PC-3 (cell line): ENCODE results near the gene ABCG8. TPM values are rescaled to one million over a fixed set of nuclear protein-coding genes. Genes with fewer than 3 reads are reported as not detected.

ENCODE experiments used
- ATAC-seq: fragments of 200-7000 bp; cut with Tn5 transposase; 2 replicates; pipeline ENCODE4 v1.9.1; 2020; ENCODE audit warnings: mild to moderate bottlenecking, moderate library complexity
- BruUV-seq: library from RNA; stranded (reverse); fragments of 400-500 nt; replicated peaks from 2 replicates; lab custom pipeline; 2021; lab: Mats Ljungman, UMichigan
- CTCF ChIA-PET: fragments of 300-600 bp; sonication (Branson Sonifier 250); formaldehyde crosslinking; loops from one replicate; lab custom pipeline; 2022; ENCODE audit warnings: antibody characterized with exemption; lab: Charles Lee
- POLR2A ChIA-PET: fragments of 300-600 bp; sonication (Branson Sonifier 250); formaldehyde crosslinking; loops from one replicate; lab custom pipeline; 2022; ENCODE audit warnings: antibody characterized with exemption; ENCODE audit not compliant: unreplicated experiment; lab: Charles Lee
- DNase-seq: peaks from one replicate; pipeline ENCODE4 v3.0.0-alpha.2; 2015
- H2AFZ ChIP-seq: fragments of 300-600 bp; sonication (generic); 2 replicates; pipeline ENCODE4 v1.6.0; 2016; ENCODE audit warnings: antibody characterized with exemption, low read length
- H3F3A ChIP-seq: fragments of 300-600 bp; sonication (generic); one replicate; pipeline ENCODE4 v1.6.0; 2017; ENCODE audit warnings: antibody characterized with exemption, low read length, control low read depth, mild to moderate bottlenecking; ENCODE audit not compliant: unreplicated experiment
- H3K27ac ChIP-seq: fragments of 300-600 bp; sonication (generic); 2 replicates; pipeline ENCODE4 v1.5.1; 2016; ENCODE audit warnings: mild to moderate bottlenecking, low read length
- H3K27me3 ChIP-seq: fragments of 300-600 bp; sonication (generic); 2 replicates; pipeline ENCODE4 v1.6.1; 2016; ENCODE audit warnings: low read length, mixed read lengths
- H3K36me3 ChIP-seq: fragments of 300-600 bp; sonication (generic); 2 replicates; pipeline ENCODE4 v1.6.1; 2016; ENCODE audit warnings: low read depth, mixed run types, low read length, mixed read lengths
- H3K4me1 ChIP-seq: fragments of 300-600 bp; sonication (generic); 2 replicates; pipeline ENCODE4 v1.5.1; 2016; ENCODE audit warnings: low read length; ENCODE audit not compliant: insufficient read depth
- H3K4me2 ChIP-seq: fragments of 300-600 bp; sonication (generic); 2 replicates; pipeline ENCODE4 v1.6.0; 2016; ENCODE audit warnings: low read length
- H3K4me3 ChIP-seq: fragments of 300-600 bp; sonication (generic); 2 replicates; pipeline ENCODE4 v1.5.1; 2016; ENCODE audit warnings: mild to moderate bottlenecking, low read length, mixed read lengths
- H3K79me2 ChIP-seq: fragments of 300-600 bp; sonication (generic); 2 replicates; pipeline ENCODE4 v1.6.1; 2017; ENCODE audit warnings: low read length, mixed read lengths
- H3K9ac ChIP-seq: fragments of 300-600 bp; sonication (generic); 2 replicates; pipeline ENCODE4 v1.6.0; 2016; ENCODE audit warnings: mild to moderate bottlenecking, low read length
- H3K9me2 ChIP-seq: fragments of 300-600 bp; sonication (generic); replicated peaks from 2 replicates; pipeline ENCODE4 v1.6.1; 2016; ENCODE audit warnings: mixed run types, low read length, mixed read lengths
- H3K9me3 ChIP-seq: fragments of 300-600 bp; sonication (generic); 2 replicates; pipeline ENCODE4 v1.6.1; 2016; ENCODE audit warnings: low read length, mixed read lengths
- H4K20me1 ChIP-seq: fragments of 300-600 bp; sonication (generic); 2 replicates; pipeline ENCODE4 v1.6.1; 2016; ENCODE audit warnings: low read length, mixed read lengths
- CTCF ChIP-seq: fragments of 300-600 bp; sonication (generic); conservative IDR thresholded peaks from 2 replicates; pipeline ENCODE4 v1.5.1; 2017; ENCODE audit warnings: antibody characterized with exemption, low read depth, mild to moderate bottlenecking, low read length
- EZH2 ChIP-seq: fragments of 300-600 bp; sonication (generic); IDR thresholded peaks from one replicate; pipeline ENCODE4 v1.6.1; 2017; ENCODE audit warnings: antibody characterized with exemption, mild to moderate bottlenecking, low read length; ENCODE audit not compliant: unreplicated experiment
- EZH2phosphoT487 ChIP-seq: fragments of 300-600 bp; sonication (generic); IDR thresholded peaks from 2 replicates; pipeline ENCODE4 v1.6.1; 2018; ENCODE audit warnings: mild to moderate bottlenecking, antibody characterized with exemption, low read length, borderline replicate concordance
- intact Hi-C: fragments of 100-400 bp; cut with micrococcal nuclease; formaldehyde crosslinking; loops from 2 replicates; pipeline ENCODE4 v1.9.0; 2023
- total RNA-seq: library from RNA; depleted of rRNA; stranded (reverse); fragments of >200 nt; gene quantifications from 2 replicates; pipeline ENCODE4 v1.2.3, GENCODE V29; 2014

ABCG8 gene
- total RNA-seq, 1 experiment from 2014 or later: not detected

- no TSS peak for BruUV-seq
- Histone ChIP-seq H3K9me3 (no peaks in the 10 kb centered on the region), H3K4me1 (no peaks in the 10 kb centered on the region), H3K27ac (no peak overlapping the region), H3K79me2 (no peaks in the 10 kb centered on the region), H3K27me3 (no peaks in the 10 kb centered on the region), H4K20me1 (no peaks in the 10 kb centered on the region), H3K4me2 (no peak overlapping the region), H3K9me2 (no peaks in the 10 kb centered on the region), H3K9ac (no peak overlapping the region), H3F3A (peaks cover 3% of the 10 kb centered on the region), H2AFZ (no peak overlapping the region), H3K4me3 (no peak overlapping the region), H3K36me3 (peaks cover 85% of the 10 kb centered on the region)
- ATAC-seq (no peak), DNase-seq (no peak)
- ChIA-PET CTCF (no interaction called here), POLR2A (no interaction called here)
- TF ChIP-seq EZH2 (no peak), EZH2phosphoT487 (no peak), CTCF (no peak)
- intact Hi-C loops: no loop called here
Observed at GRCh38 chr2:43890855-43891254, 52.1 kb downstream of the ABCG8 start.

GRCh38 chr2:43894743-43895142 lies 56.0 kb downstream of the ABCG8 start:
- Histone ChIP-seq H2AFZ (no peak overlapping the region), H3K79me2 (no peaks in the 10 kb centered on the region), H3K36me3 (peaks cover 93% of the 10 kb centered on the region), H3K4me2 (no peak overlapping the region), H3K9me3 (no peaks in the 10 kb centered on the region), H3F3A (peaks cover 3% of the 10 kb centered on the region), H3K4me3 (no peak overlapping the region), H3K4me1 (no peaks in the 10 kb centered on the region), H3K9ac (no peak overlapping the region), H4K20me1 (no peaks in the 10 kb centered on the region), H3K27me3 (no peaks in the 10 kb centered on the region), H3K9me2 (no peaks in the 10 kb centered on the region), H3K27ac (no peak overlapping the region)
- ChIA-PET CTCF (no interaction called here), POLR2A (no interaction called here)
- TF ChIP-seq EZH2: no peak
- TF ChIP-seq CTCF: no peak
- TF ChIP-seq EZH2phosphoT487: no peak
- intact Hi-C loops: no loop called here
- BruUV-seq: no TSS peak
- DNase-seq: no peak
- ATAC-seq: no peak

GRCh38 chr2:43896906-43897305 lies 58.1 kb downstream of the ABCG8 start:
- no peaks in the 10 kb centered on the region for H3K9me3 ChIP-seq
- H3K9me2 ChIP-seq: no peaks in the 10 kb centered on the region
- BruUV-seq: no TSS peak
- no peak overlapping the region for H2AFZ ChIP-seq
- ATAC-seq (no peak), DNase-seq (no peak)
- intact Hi-C loops: no loop called here
- H3K4me2 ChIP-seq: no peak overlapping the region
- H3K36me3 ChIP-seq: peaks cover 90% of the 10 kb centered on the region
- TF ChIP-seq EZH2: no peak
- no peak for TF ChIP-seq EZH2phosphoT487
- TF ChIP-seq CTCF: no peak
- H3F3A ChIP-seq: no peaks in the 10 kb centered on the region
- no peak overlapping the region for H3K4me3 ChIP-seq
- H3K4me1 ChIP-seq: no peaks in the 10 kb centered on the region
- CTCF ChIA-PET: no interaction called here
- no peaks in the 10 kb centered on the region for H4K20me1 ChIP-seq
- H3K9ac ChIP-seq: no peak overlapping the region
- H3K79me2 ChIP-seq: no peaks in the 10 kb centered on the region
- POLR2A ChIA-PET: no interaction called here
- no peak overlapping the region for H3K27ac ChIP-seq
- no peaks in the 10 kb centered on the region for H3K27me3 ChIP-seq
